Measurements from ENCODE around the gene COL4A6. TPM values are rescaled to one million over a fixed set of nuclear protein-coding genes. Genes with fewer than 3 reads are reported as not detected.

The COL4A6 gene
- polyA plus RNA-seq, 1 donor from 2014 or later: 1.6 TPM

- H3K27me3 ChIP-seq (ENCODE audit: insufficient read depth, low read depth, low read length): no peaks in the 10 kb centered on the region
These were observed 89.7 kb downstream of the COL4A6 start for GRCh38 chrX:108348525-108348924.

GRCh38 chrX:108347800-108348199 lies 90.4 kb downstream of the COL4A6 start:
- TF ChIP-seq EZH2 (IDR thresholded peaks at IDR 0.05; ENCODE audit: borderline replicate concordance, insufficient read depth, low read length, poor library complexity, severe bottlenecking) (no peak), POLR2AphosphoS5 (IDR thresholded peaks at IDR 0.05) (no peak), MXI1 (conservative IDR thresholded peaks at IDR 0.05; ENCODE audit: poor library complexity, severe bottlenecking) (no peak)
- TF ChIP-seq, protein P1, sequence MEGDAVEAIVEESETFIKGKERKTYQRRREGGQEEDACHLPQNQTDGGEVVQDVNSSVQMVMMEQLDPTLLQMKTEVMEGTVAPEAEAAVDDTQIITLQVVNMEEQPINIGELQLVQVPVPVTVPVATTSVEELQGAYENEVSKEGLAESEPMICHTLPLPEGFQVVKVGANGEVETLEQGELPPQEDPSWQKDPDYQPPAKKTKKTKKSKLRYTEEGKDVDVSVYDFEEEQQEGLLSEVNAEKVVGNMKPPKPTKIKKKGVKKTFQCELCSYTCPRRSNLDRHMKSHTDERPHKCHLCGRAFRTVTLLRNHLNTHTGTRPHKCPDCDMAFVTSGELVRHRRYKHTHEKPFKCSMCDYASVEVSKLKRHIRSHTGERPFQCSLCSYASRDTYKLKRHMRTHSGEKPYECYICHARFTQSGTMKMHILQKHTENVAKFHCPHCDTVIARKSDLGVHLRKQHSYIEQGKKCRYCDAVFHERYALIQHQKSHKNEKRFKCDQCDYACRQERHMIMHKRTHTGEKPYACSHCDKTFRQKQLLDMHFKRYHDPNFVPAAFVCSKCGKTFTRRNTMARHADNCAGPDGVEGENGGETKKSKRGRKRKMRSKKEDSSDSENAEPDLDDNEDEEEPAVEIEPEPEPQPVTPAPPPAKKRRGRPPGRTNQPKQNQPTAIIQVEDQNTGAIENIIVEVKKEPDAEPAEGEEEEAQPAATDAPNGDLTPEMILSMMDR (IDR thresholded peaks at IDR 0.05; ENCODE audit: poor library complexity, severe bottlenecking): no peak
- Histone ChIP-seq H2AFZ (ENCODE audit: low read depth, low read length) (no peak overlapping the region), H3K4me3 (ENCODE audit: low read length) (no peak overlapping the region), H3K9me3 (ENCODE audit: low read length) (no peaks in the 10 kb centered on the region), H3K27me3 (ENCODE audit: insufficient read depth, low read depth, low read length) (no peaks in the 10 kb centered on the region), H3K4me2 (ENCODE audit: low read length) (no peak overlapping the region), H3K79me2 (replicated peaks; ENCODE audit: insufficient read depth, low read length) (no peaks in the 10 kb centered on the region), H3F3A (ENCODE audit: insufficient read depth, low read length, poor library complexity, severe bottlenecking) (no peaks in the 10 kb centered on the region), H3K9ac (ENCODE audit: low read length) (peak overlapping the region; percentile 9), H3K9me2 (ENCODE audit: insufficient read depth, low read length) (no peaks in the 10 kb centered on the region), H4K20me1 (ENCODE audit: insufficient read depth) (no peaks in the 10 kb centered on the region), H3K36me3 (ENCODE audit: insufficient read depth, low read length) (no peaks in the 10 kb centered on the region), H3K27ac (ENCODE audit: low read length) (peak overlapping the region; percentile 34)

More at GRCh38 chrX:108348525-108348924, 89.7 kb downstream of the COL4A6 start:
- Histone ChIP-seq H4K20me1 (ENCODE audit: insufficient read depth) (no peaks in the 10 kb centered on the region), H3K36me3 (ENCODE audit: insufficient read depth, low read length) (no peaks in the 10 kb centered on the region), H3K4me3 (ENCODE audit: low read length) (no peak overlapping the region), H3K79me2 (replicated peaks; ENCODE audit: insufficient read depth, low read length) (no peaks in the 10 kb centered on the region), H3K9ac (ENCODE audit: low read length) (no peak overlapping the region), H3K9me3 (ENCODE audit: low read length) (no peaks in the 10 kb centered on the region), H2AFZ (ENCODE audit: low read depth, low read length) (no peak overlapping the region), H3K4me2 (ENCODE audit: low read length) (no peak overlapping the region), H3K27ac (ENCODE audit: low read length) (no peak overlapping the region), H3F3A (ENCODE audit: insufficient read depth, low read length, poor library complexity, severe bottlenecking) (no peaks in the 10 kb centered on the region), H3K9me2 (ENCODE audit: insufficient read depth, low read length) (no peaks in the 10 kb centered on the region)
- TF ChIP-seq EZH2 (IDR thresholded peaks at IDR 0.05; ENCODE audit: borderline replicate concordance, insufficient read depth, low read length, poor library complexity, severe bottlenecking) (no peak), REST (IDR thresholded peaks at IDR 0.05; ENCODE audit: borderline replicate concordance) (no peak), SMC3 (conservative IDR thresholded peaks at IDR 0.05; ENCODE audit: poor library complexity) (no peak), RAD21 (conservative IDR thresholded peaks at IDR 0.05) (no peak), POLR2AphosphoS5 (IDR thresholded peaks at IDR 0.05) (no peak), EP300 (conservative IDR thresholded peaks at IDR 0.05; ENCODE audit: poor library complexity, severe bottlenecking) (no peak), MXI1 (conservative IDR thresholded peaks at IDR 0.05; ENCODE audit: poor library complexity, severe bottlenecking) (no peak), TAF1 (IDR thresholded peaks at IDR 0.05; ENCODE audit: low read depth) (no peak)
- TF ChIP-seq, protein P1 (IDR thresholded peaks at IDR 0.05; ENCODE audit: poor library complexity, severe bottlenecking): no peak

Data from neural cell (in vitro differentiated cells).